SK-MEL-5 (cell line): ENCODE measurements around the gene DENND1A. TPM values are rescaled to one million over a fixed set of nuclear protein-coding genes. Genes with fewer than 3 reads are reported as not detected.

Experiments
- DNase-seq: peaks from one replicate; pipeline ENCODE4 v3.0.0-alpha.2; 2016; ENCODE audit warnings: low read depth, low spot score
- in situ Hi-C: cut with HindIII; loops from 2 replicates; pipeline ENCODE4 v1.10.0; 2016; ENCODE audit warnings: low sequenced_read_pairs, high pct_unique_total_duplicates, low pct_unique_long_range_greater_than_20kb
- total RNA-seq: library from RNA; depleted of rRNA; stranded (reverse); fragments of >200 nt; shearing (Covaris generic); gene quantifications from 2 replicates; pipeline ENCODE4 v1.2.3, GENCODE V29; 2014

Gene DENND1A
- total RNA-seq, 1 experiment from 2014 or later: 30.4 TPM

GRCh38 chr9:123426406-123426805 lies 503.5 kb downstream of the DENND1A start:
- no peak for DNase-seq

GRCh38 chr9:123425836-123426365 lies 504.0 kb downstream of the DENND1A start:
- in situ Hi-C loops: no loop called here
- no peak for DNase-seq

More at GRCh38 chr9:123426406-123426805, 503.5 kb downstream of the DENND1A start:
- in situ Hi-C loops: no loop called here

- no peak for DNase-seq
- in situ Hi-C loops: no loop called here
Measured at GRCh38 chr9:123425261-123425821, 504.6 kb downstream of the DENND1A start.

- DNase-seq: no peak
- in situ Hi-C loops: no loop called here
Measured at GRCh38 chr9:123424552-123425225, 505.2 kb downstream of the DENND1A start.

- in situ Hi-C loops: no loop called here
- DNase-seq: no peak
Measured at GRCh38 chr9:123424131-123424530, 505.8 kb downstream of the DENND1A start.

- DNase-seq: no peak
- in situ Hi-C loops: no loop called here
Measured at GRCh38 chr9:123423311-123423640, 506.6 kb downstream of the DENND1A start.

GRCh38 chr9:123422635-123423310 lies 507.2 kb downstream of the DENND1A start:
- in situ Hi-C loops: no loop called here
- no peak for DNase-seq

GRCh38 chr9:123421801-123422455 lies 508.0 kb downstream of the DENND1A start:
- in situ Hi-C loops: no loop called here
- no peak for DNase-seq

GRCh38 chr9:123421186-123421585 lies 508.7 kb downstream of the DENND1A start:
- no peak for DNase-seq
- in situ Hi-C loops: no loop called here

- in situ Hi-C loops: no loop called here
- no peak for DNase-seq
Measured at GRCh38 chr9:123420592-123421111, 509.3 kb downstream of the DENND1A start.

- no peak for DNase-seq
- in situ Hi-C loops: no loop called here
Measured at GRCh38 chr9:123419721-123420591, 510.0 kb downstream of the DENND1A start.

GRCh38 chr9:123419091-123419490 lies 510.8 kb downstream of the DENND1A start:
- in situ Hi-C loops: no loop called here
- no peak for DNase-seq

GRCh38 chr9:123418506-123418905 lies 511.4 kb downstream of the DENND1A start:
- DNase-seq: no peak
- in situ Hi-C loops: no loop called here

- no peak for DNase-seq
- in situ Hi-C loops: no loop called here
Measured at GRCh38 chr9:123418052-123418430, 511.9 kb downstream of the DENND1A start.

- in situ Hi-C loops: no loop called here
- DNase-seq: no peak
Measured at GRCh38 chr9:123417289-123418051, 512.5 kb downstream of the DENND1A start.

- in situ Hi-C loops: no loop called here
- no peak for DNase-seq
Measured at GRCh38 chr9:123416176-123416575, 513.8 kb downstream of the DENND1A start.
